HCT116 (cell line): ENCODE data around the gene COPS2. TPM values are rescaled to one million over a fixed set of nuclear protein-coding genes. Genes with fewer than 3 reads are reported as not detected.

Experiments used
- ATAC-seq: fragments of 200-7000 bp; cut with Tn5 transposase; 2 replicates; pipeline ENCODE4 v1.9.1; 2020; ENCODE audit warnings: mild to moderate bottlenecking, moderate library complexity
- BruUV-seq: library from RNA; stranded (reverse); fragments of 400-500 nt; replicated peaks from 2 replicates; lab custom pipeline; 2021; lab: Mats Ljungman, UMichigan
- CTCF ChIA-PET: fragments of 300-600 bp; sonication (Branson Sonifier 250); formaldehyde crosslinking; loops from one replicate; lab custom pipeline; 2021; ENCODE audit warnings: antibody characterized with exemption; lab: Charles Lee
- POLR2A ChIA-PET: fragments of 300-600, 350-600 bp; sonication (Branson Sonifier 250); formaldehyde crosslinking; loops from one replicate; lab custom pipeline; 2021; ENCODE audit warnings: antibody characterized with exemption; lab: Charles Lee
- RAD21 ChIA-PET, 2 experiments: fragments of 300-600 bp; sonication (Branson Sonifier 250); formaldehyde crosslinking; loops; one replicate each; lab custom pipeline; 2023; ENCODE audit warnings: low total read pairs in 2 of 2; ENCODE audit not compliant: uncharacterized antibody in 2 of 2, unreplicated experiment in 2 of 2, low non-redundant PET in 1 of 2; lab: Charles Lee
- DNase-seq: peaks from one replicate; pipeline ENCODE4 v3.0.0-alpha.2; 2010; ENCODE audit warnings: low read depth, low spot score
- H2AFZ ChIP-seq: fragments of 200-600 bp; shearing (Covaris generic), sonication (generic); 2 replicates; pipeline ENCODE4 v1.6.1; 2017; ENCODE audit warnings: low read depth, mixed run types, mixed read lengths, antibody characterized with exemption, low read length; ENCODE audit not compliant: poor library complexity, severe bottlenecking
- H3K27ac ChIP-seq: 2 replicates; pipeline ENCODE4 v1.5.1; 2012; ENCODE audit warnings: low read depth, low read length
- H3K27me3 ChIP-seq: fragments of 200-600 bp; sonication (generic); 2 replicates; pipeline ENCODE4 v1.6.1; 2016; ENCODE audit warnings: mixed run types, low read length, mixed read lengths; ENCODE audit not compliant: insufficient read depth
- H3K36me3 ChIP-seq, 2 experiments: fragments of 200-500 bp in 1 of 2; fragments of 200-600 bp in 1 of 2; sonication (Bioruptor generic) in 1 of 2; sonication (generic) in 1 of 2; 2 replicates each; pipeline versions ENCODE4 v1.5.1 to v1.6.1; 2014 to 2016; ENCODE audit warnings: low read length in 2 of 2, inconsistent platforms in 1 of 2, mixed read lengths in 1 of 2, mixed run types in 1 of 2; ENCODE audit not compliant: insufficient read depth in 2 of 2, control insufficient read depth in 1 of 2
- H3K4me1 ChIP-seq, 2 experiments: fragments of 200-600 bp in 1 of 2; sonication (generic) in 1 of 2; 2 replicates each; pipeline versions ENCODE4 v1.5.1 to v1.6.1; 2012 to 2017; ENCODE audit warnings: low read length in 2 of 2, inconsistent platforms in 1 of 2, mild to moderate bottlenecking in 1 of 2, mixed read lengths in 1 of 2, mixed run types in 1 of 2, moderate library complexity in 1 of 2; ENCODE audit not compliant: insufficient read depth in 2 of 2, control insufficient read depth in 1 of 2
- H3K4me2 ChIP-seq: fragments of 200-600 bp; sonication (generic); 2 replicates; pipeline ENCODE4 v1.6.1; 2017; ENCODE audit warnings: mixed run types, low read length, mixed read lengths
- H3K4me3 ChIP-seq, 2 experiments: fragments of 200-600 bp in 1 of 2; sonication (generic) in 1 of 2; replicated peaks in 1 of 2; 2 replicates each; pipeline ENCODE4 v1.5.1; 2011 to 2016; ENCODE audit warnings: low read length in 2 of 2, control low read depth in 1 of 2, low read depth in 1 of 2, mild to moderate bottlenecking in 1 of 2, mixed read lengths in 1 of 2, mixed run types in 1 of 2
- H3K79me2 ChIP-seq: fragments of 200-600 bp; sonication (generic); 2 replicates; pipeline ENCODE4 v1.6.1; 2017; ENCODE audit warnings: mild to moderate bottlenecking, mixed run types, low read length, moderate library complexity, mixed read lengths; ENCODE audit not compliant: insufficient read depth
- H3K9ac ChIP-seq: fragments of 200-600 bp; sonication (generic); 2 replicates; pipeline ENCODE4 v1.6.1; 2016; ENCODE audit warnings: low read length, mixed read lengths
- H3K9me2 ChIP-seq: fragments of 200-600 bp; sonication (generic), shearing (Covaris generic); 2 replicates; pipeline ENCODE4 v1.6.1; 2017; ENCODE audit warnings: mixed run types, mild to moderate bottlenecking, moderate library complexity; ENCODE audit not compliant: insufficient read depth
- H3K9me3 ChIP-seq, 2 experiments: fragments of 200-500 bp in 1 of 2; fragments of 200-600 bp in 1 of 2; sonication (Bioruptor generic) in 1 of 2; sonication (generic) in 1 of 2; 2 replicates each; pipeline ENCODE4 v1.6.1; 2014 to 2017; ENCODE audit warnings: low read length in 2 of 2, mixed read lengths in 2 of 2, inconsistent platforms in 1 of 2, low read depth in 1 of 2, mild to moderate bottlenecking in 1 of 2, mixed run types in 1 of 2, moderate library complexity in 1 of 2; ENCODE audit not compliant: control insufficient read depth in 1 of 2, insufficient read depth in 1 of 2
- H4K20me1 ChIP-seq: fragments of 200-600 bp; sonication (generic), shearing (Covaris generic); 2 replicates; pipeline ENCODE4 v1.6.1; 2017; ENCODE audit warnings: mixed run types, mild to moderate bottlenecking, moderate library complexity; ENCODE audit not compliant: insufficient read depth
- CTCF ChIP-seq, 3 experiments: fragments of 200-600 bp in 1 of 3; sonication (generic) in 1 of 3; IDR thresholded peaks in 2 of 3; conservative IDR thresholded peaks in 1 of 3; 2 replicates each; pipeline ENCODE4 v1.5.1; 2012 to 2017; ENCODE audit warnings: low read depth in 2 of 3, low read length in 2 of 3, antibody characterized with exemption in 1 of 3, borderline replicate concordance in 1 of 3, control low read depth in 1 of 3, mild to moderate bottlenecking in 1 of 3, mixed read lengths in 1 of 3, mixed run types in 1 of 3, moderate library complexity in 1 of 3; ENCODE audit not compliant: insufficient read depth in 1 of 3
- EGR1 ChIP-seq: IDR thresholded peaks from 2 replicates; pipeline ENCODE4 v1.6.1; 2012; ENCODE audit warnings: low read depth
- ELF1 ChIP-seq: IDR thresholded peaks from 2 replicates; pipeline ENCODE4 v1.6.1; 2012; ENCODE audit warnings: low read depth, borderline replicate concordance
- JUND ChIP-seq: IDR thresholded peaks from 2 replicates; pipeline ENCODE4 v1.6.1; 2012
- POLR2A ChIP-seq: IDR thresholded peaks from 2 replicates; pipeline ENCODE4 v1.7.0; 2011; ENCODE audit warnings: borderline replicate concordance; ENCODE audit not compliant: insufficient read depth, insufficient read length; ENCODE audit errors: extremely low read depth
- POLR2AphosphoS5 ChIP-seq: IDR thresholded peaks from 2 replicates; pipeline ENCODE4 v1.6.1; 2011; ENCODE audit warnings: mild to moderate bottlenecking, low read depth, low read length, moderate library complexity
- RAD21 ChIP-seq: IDR thresholded peaks from 2 replicates; pipeline ENCODE4 v1.6.1; 2012; ENCODE audit warnings: low read depth, mild to moderate bottlenecking
- REST ChIP-seq: IDR thresholded peaks from 2 replicates; pipeline ENCODE4 v1.6.1; 2012; ENCODE audit warnings: low read depth
- SIN3A ChIP-seq: IDR thresholded peaks from 2 replicates; pipeline ENCODE4 v1.6.1; 2012; ENCODE audit warnings: low read depth
- SP1 ChIP-seq: IDR thresholded peaks from 2 replicates; pipeline ENCODE4 v1.6.1; 2012; ENCODE audit warnings: low read depth
- YY1 ChIP-seq: IDR thresholded peaks from 2 replicates; pipeline ENCODE4 v1.6.1; 2011; ENCODE audit warnings: low read length, low read depth, moderate library complexity, mild to moderate bottlenecking; ENCODE audit not compliant: insufficient replicate concordance; ENCODE audit errors: extremely low read depth
- ZBTB33 ChIP-seq: IDR thresholded peaks from 2 replicates; pipeline ENCODE4 v1.6.1; 2011; ENCODE audit warnings: mild to moderate bottlenecking, low read length, moderate library complexity; ENCODE audit not compliant: insufficient replicate concordance; ENCODE audit errors: extremely low read depth
- ZFX ChIP-seq: fragments of 450-650 bp; IDR thresholded peaks from 2 replicates; pipeline ENCODE4 v1.6.1; 2017
- intact Hi-C: fragments of 100-400 bp; cut with micrococcal nuclease; formaldehyde crosslinking; loops from 2 replicates; pipeline ENCODE4 v1.10.0; 2022
- total RNA-seq: library from RNA; stranded (reverse); gene quantifications from one replicate; pipeline ENCODE4 v1.2.1, GENCODE V29; 2021; ENCODE audit not compliant: unreplicated experiment

Gene COPS2
- total RNA-seq, 1 experiment from 2014 or later: 93.6 TPM

- Histone ChIP-seq H3K9ac (no peak overlapping the region), H3K27ac (no peak overlapping the region), H2AFZ (no peak overlapping the region), H3K9me3 (no peaks in the 10 kb centered on the region), H3K4me3 (no peak overlapping the region), H3K27me3 (no peaks in the 10 kb centered on the region), H3K36me3 (no peaks in the 10 kb centered on the region), H3K79me2 (peaks cover 4% of the 10 kb centered on the region; the same call in 1 of the 2 replicates), H4K20me1 (no peaks in the 10 kb centered on the region), H3K4me2 (no peak overlapping the region), H3K9me2 (no peaks in the 10 kb centered on the region)
- intact Hi-C loops: no loop called here
- ATAC-seq: no peak
- CTCF ChIA-PET: no interaction called here
- DNase-seq: no peak
- POLR2A ChIA-PET: no interaction called here
- BruUV-seq: no TSS peak
- no peak for TF ChIP-seq SIN3A
- no peak for TF ChIP-seq SP1
- no peak for TF ChIP-seq POLR2AphosphoS5
- TF ChIP-seq POLR2A: no peak
- no peak for TF ChIP-seq ELF1
- no peak for TF ChIP-seq RAD21
- no peak for TF ChIP-seq ZFX
- TF ChIP-seq YY1: no peak
- TF ChIP-seq CTCF (IDR thresholded peaks at IDR 0.05 in 2 of 3, conservative IDR thresholded peaks at IDR 0.05 in 1 of 3; ENCODE audit: borderline replicate concordance in 1 of 3, insufficient read depth in 1 of 3, low read depth in 2 of 3, low read length in 2 of 3): no peak
- TF ChIP-seq JUND: no peak
- TF ChIP-seq REST: no peak
- TF ChIP-seq EGR1: no peak
- no peak for TF ChIP-seq ZBTB33
- TF ChIP-seq, all 23 proteins: peak for 0
- no peaks in the 10 kb centered on the region for H3K4me1 ChIP-seq
- RAD21 ChIA-PET: no interaction called here
These were observed 36.5 kb upstream of the COPS2 start for GRCh38 chr15:49191892-49192291.
